ENCODE data around the gene NDST1. TPM values are rescaled to one million over a fixed set of nuclear protein-coding genes. Genes with fewer than 3 reads are reported as not detected.

Gene NDST1
- total RNA-seq, 1 experiment from 2014 or later, result 33.1 TPM

DNA sequence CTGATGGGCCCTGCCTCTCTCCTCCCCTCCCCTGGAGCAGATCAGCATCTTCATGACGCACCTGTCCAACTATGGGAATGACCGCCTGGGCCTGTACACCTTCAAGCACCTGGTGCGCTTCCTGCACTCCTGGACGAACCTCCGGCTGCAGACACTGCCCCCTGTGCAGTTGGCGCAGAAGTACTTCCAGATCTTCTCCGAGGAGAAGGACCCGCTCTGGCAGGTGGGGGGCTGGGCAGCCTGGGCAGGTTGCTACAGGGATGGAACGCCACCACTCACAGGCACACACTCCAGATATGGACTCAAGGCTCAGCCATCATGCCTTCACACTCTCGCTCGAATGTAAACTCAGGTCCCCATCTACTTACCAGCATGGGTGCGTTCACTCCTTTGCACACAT is 32.1 kb downstream of the NDST1 start:
- H3K27me3 ChIP-seq (ENCODE audit: insufficient read depth, low read length), result no peaks in the 10 kb centered on the region
- H3K79me2 ChIP-seq (ENCODE audit: insufficient read depth, low read length), result no peaks in the 10 kb centered on the region
- POLR2A ChIA-PET, result no interaction called here
- peaks cover 9 to 21% of the 10 kb centered on the region in 2 experiments for H3K36me3 ChIP-seq (ENCODE audit: control insufficient read depth in 1 of 2, insufficient read depth in 2 of 2, low read length in 2 of 2)
- peaks cover 0 to 4% of the 10 kb centered on the region in 2 experiments; a peak in 1 of 4 replicates for H3K4me1 ChIP-seq (ENCODE audit: control insufficient read depth in 1 of 2, insufficient read depth in 2 of 2, low read length in 2 of 2)
- H3K9me3 ChIP-seq (ENCODE audit: control insufficient read depth in 1 of 2, insufficient read depth in 1 of 2, low read depth in 1 of 2, low read length in 2 of 2), result no peaks in the 10 kb centered on the region
- intact Hi-C loops (cut with micrococcal nuclease), result no loop called here
- CTCF ChIA-PET, result no interaction called here
- H4K20me1 ChIP-seq (ENCODE audit: insufficient read depth), result no peaks in the 10 kb centered on the region
- no TSS peak for BruUV-seq (replicated peaks)
- H3K4me3 ChIP-seq (replicated peaks in 1 of 2; ENCODE audit: low read depth in 1 of 2, low read length in 2 of 2), result no peak overlapping the region
- ATAC-seq (no peak), DNase-seq (ENCODE audit: low read depth, low spot score) (no peak)
- TF ChIP-seq CTCF (IDR thresholded peaks at IDR 0.05 in 2 of 3, conservative IDR thresholded peaks at IDR 0.05 in 1 of 3; ENCODE audit: borderline replicate concordance in 1 of 3, insufficient read depth in 1 of 3, low read depth in 2 of 3, low read length in 2 of 3) (0 out of 6 replicates have a peak, but pooled peaks of 1 of the 3 experiments have one; percentile 9), REST (IDR thresholded peaks at IDR 0.05; ENCODE audit: low read depth) (no peak)
- no peaks in the 10 kb centered on the region for H3K9me2 ChIP-seq (ENCODE audit: insufficient read depth)
- H3K4me2 ChIP-seq (ENCODE audit: low read length), result no peak overlapping the region
- H3K27ac ChIP-seq (ENCODE audit: low read depth, low read length), result no peak overlapping the region
- no peak overlapping the region for H3K9ac ChIP-seq (ENCODE audit: low read length)
- no peak overlapping the region for H2AFZ ChIP-seq (ENCODE audit: low read depth, low read length, poor library complexity, severe bottlenecking)
- RAD21 ChIA-PET (ENCODE audit: low non-redundant PET in 1 of 2, low total read pairs in 2 of 2, uncharacterized antibody in 2 of 2, unreplicated experiment in 2 of 2), result no interaction called here
